Left renal cortex interstitium (tissue), 4 donors: ENCODE data around the gene MYBPC1. TPM values are rescaled to one million over a fixed set of nuclear protein-coding genes. Genes with fewer than 3 reads are reported as not detected.
"Not testable (repeated sequence)": the region's sequence is repeated elsewhere in the genome, so short reads cannot be mapped to it uniquely, and the experiment has no call there.

Source experiments
- DNase-seq, 4 donors: peaks; one replicate each; pipeline ENCODE4 v3.0.0-alpha.2; 2013; ENCODE audit warnings: low read depth in 4 of 4, low spot score in 2 of 4, missing footprints in 1 of 4
- polyA plus RNA-seq, 4 donors: library from polyadenylated mRNA; unstranded; fragments of 120-200 nt; gene quantifications; one replicate each; pipeline ENCODE4 v1.2.1, GENCODE V29; 2013; ENCODE audit not compliant: insufficient read length in 4 of 4

Gene MYBPC1
- polyA plus RNA-seq, 4 donors = 0.33 TPM; not detected in 3

DNA sequence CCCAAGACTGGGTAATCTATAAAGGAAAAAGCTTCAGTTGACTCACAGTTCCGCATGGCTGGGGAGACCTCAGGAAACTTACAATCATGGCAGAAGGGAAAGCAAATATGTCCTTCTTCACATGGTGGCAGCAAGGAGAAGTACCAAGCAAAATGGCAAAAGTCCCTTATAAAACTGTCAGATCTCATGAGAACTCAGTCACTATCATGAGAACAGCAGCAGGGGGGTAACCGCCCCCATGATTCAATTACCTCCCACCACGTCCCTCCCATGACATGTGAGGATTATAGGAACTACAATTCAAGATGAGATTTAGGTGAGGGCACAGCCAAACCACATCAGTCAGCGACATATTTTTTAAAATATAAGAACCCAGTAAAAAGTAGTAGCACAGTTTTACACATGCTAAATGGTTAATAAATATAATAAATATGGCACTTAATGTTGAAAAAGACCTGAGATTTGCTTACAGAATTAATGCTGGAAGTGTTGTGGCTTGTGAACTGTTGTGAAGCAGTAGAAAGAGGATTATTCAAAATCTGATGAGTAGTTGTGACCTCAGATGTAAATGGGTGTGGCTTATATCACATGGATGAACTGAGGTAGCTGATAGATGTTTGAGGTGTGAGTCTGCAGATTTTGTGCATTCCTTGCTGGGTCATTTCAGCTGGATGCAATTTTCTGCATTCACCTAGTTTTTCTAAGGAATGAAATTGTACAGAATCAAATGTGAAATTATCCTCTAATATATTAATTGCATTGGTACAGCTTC, 55.8 kb downstream of the MYBPC1 start:
- no peak for DNase-seq

DNA sequence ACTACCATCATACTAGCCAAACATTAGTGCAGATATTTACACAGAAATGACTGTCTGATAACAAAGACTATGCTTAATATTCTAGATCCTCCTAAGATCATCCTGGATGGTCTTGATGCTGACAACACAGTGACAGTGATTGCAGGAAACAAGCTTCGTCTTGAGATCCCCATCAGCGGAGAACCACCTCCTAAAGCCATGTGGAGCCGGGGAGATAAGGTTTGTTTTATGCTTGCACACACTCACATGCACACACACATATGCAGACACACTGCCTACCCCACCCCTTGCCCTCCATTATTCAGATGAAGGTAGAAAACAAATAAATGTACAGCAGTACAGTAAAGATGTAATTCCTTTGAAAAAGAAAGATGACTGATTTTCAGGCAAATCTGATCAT, 58.3 kb downstream of the MYBPC1 start:
- no peak for DNase-seq

DNA sequence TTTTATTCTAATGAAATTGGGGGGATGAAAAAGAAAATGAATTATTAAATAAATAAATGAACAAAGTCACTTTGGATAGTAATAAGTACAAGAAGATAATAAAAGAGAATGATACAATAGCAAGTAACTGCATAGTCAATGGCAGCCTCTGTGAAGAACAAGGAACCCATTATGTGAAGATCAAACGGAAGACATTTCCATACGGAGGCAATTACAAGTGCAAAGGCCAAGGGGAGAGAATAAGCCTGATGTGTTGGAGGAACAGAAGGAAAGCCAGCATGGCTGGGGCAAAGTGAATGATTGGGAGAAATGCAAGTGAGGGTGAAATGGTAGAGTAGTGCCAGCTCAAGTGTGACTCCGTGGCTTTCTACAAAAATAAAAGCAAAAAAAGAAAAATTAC, 58.7 kb downstream of the MYBPC1 start:
- no peak for DNase-seq

DNA sequence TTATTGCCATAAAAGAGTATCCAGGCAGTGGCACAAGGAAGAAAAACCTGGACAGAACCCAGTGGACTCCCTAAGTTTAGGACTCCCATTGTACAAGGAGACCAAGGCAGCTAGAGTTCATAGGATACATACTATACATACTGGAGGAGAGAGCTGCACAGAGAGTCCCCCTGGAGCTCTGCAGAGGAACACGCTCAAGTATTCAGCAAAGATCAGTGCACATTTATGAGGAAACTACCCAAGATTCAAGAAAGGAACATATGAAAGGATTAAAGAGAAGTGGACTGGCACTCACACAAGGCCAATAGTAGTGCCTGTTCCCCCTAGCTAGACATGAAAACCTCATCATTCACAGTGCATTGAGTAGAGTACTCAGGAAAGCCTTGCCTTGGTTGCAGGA, 59.7 kb downstream of the MYBPC1 start:
- DNase-seq = no peak

DNA sequence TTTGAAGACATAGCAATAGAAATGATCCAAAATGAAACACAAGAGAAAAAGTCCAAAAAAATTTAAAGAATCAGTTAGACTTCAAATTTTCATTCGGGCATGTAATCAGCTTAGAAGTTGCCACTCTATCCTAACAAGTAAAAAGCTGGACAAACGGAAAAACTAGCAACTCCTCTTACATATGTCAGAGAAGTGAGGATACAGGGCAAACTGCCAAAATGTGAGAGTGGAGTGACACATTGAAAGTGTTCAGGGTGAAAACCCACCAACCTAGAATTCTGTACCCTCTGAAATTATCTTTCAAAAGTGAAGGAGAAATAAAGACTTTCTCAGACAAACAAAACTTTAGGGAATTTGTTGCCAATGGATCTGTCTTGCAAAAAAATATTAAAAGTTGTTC, 60.6 kb downstream of the MYBPC1 start:
- no peak for DNase-seq

DNA sequence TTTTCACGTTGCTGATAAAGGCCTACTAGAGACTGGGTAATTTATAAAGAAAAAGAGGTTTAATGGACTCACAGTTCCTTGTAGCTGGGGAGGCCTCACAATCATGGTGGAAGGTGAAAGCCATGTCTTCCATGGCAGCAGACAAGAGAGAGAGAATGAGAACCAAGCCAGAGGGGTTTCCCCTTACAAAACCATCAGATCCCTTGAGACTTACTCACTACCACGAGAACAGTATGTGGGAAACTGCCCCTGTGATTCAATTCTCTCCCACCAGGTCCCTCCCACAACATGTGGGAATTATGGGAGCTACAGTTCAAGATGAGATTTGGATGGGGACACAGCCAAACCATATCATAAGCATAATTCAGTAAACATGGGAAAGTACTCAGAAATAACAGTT, 65.9 kb downstream of the MYBPC1 start:
- DNase-seq = not testable (repeated sequence)

DNA sequence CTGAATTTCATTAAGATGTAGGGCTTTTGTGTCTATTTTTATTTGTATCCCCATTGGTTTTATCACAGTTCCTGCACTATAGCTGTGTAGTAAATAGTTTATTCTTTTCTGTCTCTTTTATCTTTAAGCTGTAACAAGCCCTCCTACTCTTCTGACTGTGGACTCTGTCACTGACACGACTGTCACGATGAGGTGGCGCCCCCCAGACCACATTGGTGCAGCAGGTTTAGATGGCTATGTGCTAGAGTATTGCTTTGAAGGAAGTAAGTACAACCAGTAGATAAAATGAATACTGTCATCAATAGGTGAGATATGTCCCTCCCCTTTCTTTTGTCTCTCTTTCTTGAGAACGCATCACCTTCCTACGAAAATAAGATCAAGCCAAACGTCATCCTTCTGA, 68.5 kb downstream of the MYBPC1 start:
- no peak for DNase-seq

DNA sequence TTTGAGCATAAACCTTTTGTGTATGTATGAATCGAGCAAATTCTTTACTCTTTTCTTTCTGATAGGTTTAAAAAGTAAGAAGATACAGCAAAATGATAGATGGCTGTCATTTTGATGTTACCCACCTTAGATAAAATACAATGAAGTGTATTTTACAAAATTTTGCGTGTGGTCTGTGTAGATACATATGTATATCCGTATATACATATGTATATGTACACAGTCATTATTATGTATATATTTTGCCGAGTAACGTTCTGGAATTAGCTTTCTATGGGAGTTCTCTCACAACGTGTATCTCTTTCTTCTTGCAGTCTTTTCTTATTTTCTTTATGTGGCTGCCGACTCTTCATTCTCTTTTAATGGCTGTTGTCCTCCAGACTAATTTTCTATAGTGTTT, 70.2 kb downstream of the MYBPC1 start:
- DNase-seq = no peak

DNA sequence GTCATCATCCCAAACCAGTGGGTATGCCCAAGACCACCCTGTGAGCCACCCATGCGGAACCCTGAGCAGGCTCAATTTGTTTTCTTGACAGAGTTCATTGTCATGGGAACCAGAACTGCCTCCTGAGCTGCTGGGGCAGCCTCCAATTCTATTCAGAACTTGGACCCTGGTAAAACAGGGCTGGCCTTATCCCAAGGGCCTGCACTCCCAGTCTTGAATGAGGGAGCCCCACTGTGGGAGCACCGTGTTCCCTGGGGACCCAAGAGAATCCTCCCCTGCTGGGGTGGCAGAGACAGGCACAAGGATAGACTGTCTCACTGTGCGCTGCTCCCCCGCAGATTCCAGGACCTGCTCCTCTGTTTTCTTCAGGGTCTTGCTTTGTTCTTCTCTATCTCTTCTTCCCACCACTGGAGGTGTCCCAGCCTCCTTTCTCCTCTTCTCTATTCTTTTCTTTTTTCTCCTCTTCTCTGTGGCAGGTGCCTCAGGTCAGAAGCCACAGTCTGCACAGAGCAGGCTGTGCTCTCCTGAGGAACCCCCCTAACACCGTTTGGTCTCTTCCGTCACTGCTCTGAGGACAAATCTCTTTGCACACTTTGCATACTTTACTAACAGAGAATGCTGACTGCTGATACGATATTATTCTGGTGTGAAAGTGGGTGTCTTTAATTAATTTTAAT, 71.4 kb downstream of the MYBPC1 start:
- DNase-seq = no peak

DNA sequence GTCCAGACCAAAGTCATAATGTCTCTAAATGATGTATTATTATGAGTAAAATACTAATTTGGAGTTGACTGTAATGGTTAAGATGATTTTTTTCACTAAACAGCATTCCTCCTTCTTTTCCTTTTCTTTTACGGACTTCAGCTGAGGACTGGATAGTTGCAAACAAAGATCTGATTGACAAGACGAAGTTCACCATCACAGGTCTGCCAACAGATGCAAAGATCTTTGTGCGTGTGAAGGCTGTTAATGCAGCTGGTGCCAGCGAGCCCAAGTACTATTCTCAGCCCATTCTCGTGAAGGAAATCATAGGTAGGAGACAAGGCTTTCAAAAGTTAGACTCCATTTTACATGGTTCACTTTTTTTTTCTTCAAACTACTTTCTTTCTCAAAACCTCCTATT, 72.8 kb downstream of the MYBPC1 start:
- no peak for DNase-seq

DNA sequence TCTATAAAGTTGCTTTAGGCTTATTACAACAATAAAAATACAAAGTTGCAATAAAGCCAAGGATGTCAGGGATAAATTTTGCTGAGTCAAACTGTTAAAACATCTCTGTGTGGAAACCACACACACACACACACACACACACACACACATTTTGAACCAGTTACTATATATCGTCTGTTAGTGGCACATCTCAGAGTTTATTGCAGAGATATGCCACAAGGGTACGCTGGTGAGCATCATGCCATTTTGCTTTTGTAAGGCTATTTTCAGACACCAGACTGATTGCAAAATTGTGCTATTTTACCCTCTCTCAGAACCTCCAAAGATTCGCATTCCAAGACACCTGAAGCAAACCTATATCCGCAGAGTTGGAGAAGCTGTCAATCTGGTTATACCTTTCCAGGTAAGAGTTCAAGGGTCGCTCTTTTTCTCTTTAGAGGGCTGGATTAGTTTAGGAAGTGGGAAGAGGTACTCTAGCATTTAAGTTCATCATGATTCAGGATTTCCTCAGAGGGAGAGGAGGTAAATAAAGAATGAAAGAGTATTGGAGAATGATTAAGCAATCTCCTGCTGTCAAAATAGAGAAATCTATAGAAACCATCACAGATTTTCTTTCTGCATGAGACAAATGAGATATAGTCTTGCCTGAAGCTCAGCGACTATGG, 75.4 kb downstream of the MYBPC1 start:
- no peak for DNase-seq

DNA sequence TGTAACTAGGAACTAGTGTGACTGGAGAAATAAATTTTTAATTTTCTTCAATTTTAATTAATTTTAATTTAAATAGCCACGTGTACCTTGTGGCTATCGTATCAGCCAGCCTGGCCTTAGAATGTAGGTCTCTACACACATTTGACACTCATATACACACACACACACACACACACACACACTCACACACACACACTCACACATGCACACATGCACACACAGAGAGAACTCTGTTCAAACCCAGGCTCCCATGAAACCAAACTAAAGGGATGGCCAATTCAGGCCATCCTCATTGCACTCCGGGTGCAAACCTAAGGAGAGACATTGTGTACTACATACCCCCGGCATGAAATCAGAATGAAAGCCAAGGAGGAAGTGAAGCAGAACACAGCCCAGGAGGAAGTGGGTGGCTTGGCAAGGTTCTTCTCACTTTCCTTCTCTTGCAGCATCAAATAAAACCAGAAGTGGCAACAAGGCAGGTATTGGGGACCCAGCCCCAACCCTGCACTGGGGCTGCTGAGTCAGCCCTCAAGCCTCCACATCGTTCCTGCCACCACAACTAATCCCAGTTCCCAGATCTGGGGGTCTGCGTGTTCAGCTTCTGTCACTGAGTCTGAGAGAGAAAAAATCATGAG, 76.5 kb downstream of the MYBPC1 start:
- DNase-seq = no peak

DNA sequence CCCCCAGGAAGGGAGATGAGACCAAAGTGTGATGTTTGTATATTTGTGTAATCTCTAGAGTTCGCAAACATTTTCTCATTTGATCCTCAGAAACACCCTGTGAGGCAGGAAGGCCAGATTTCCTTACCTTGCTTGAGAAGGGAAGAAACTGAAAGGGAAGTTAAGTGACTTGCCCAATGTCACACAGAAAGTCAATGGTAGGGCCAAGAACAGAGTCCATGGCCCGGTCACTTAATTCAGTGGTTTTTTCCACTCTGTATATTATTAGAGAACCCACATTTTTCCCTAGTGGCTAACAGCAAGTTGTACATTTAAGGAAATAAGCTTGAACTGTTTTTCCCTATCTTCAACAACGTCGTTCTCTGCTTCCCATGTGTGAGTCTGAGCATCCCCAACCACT, 77.1 kb downstream of the MYBPC1 start:
- no peak for DNase-seq

DNA sequence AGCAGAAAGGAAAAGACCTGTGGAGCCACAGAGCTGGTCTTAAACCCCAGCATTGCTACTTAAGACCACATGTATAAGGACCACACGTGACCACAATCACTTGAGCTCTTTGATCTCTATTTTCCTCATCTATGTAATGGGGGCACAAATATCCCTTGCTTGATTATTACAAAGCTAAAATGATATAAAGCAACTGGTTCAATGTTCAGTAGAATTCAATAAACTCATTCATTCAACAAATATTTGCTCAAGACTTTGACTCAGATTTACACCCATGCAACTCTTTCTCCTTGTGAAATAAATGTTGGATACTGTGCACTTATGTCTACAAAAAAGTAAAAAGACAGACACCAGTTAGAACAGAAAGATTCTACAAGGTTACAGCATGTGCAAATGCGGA, 80.8 kb downstream of the MYBPC1 start:
- no peak for DNase-seq

DNA sequence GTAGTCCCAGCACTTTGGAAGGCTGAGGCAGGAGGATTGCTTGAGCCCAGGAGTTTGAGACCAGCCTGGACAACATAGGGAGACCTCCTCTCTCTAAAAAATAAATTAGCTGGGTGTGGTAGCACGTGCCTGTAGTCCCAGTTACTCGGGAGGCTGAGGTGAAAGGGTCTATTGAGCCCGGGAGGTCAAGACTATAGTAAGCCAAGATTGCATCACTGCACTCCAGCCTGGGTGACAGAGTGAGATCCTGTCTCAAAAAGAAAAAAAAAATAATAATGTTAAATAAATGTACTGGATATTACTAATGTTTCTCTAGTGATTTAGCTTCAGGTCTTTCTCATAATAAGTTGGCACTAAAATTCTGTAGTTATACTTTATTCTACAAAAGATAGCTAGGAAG, 81.7 kb downstream of the MYBPC1 start:
- not testable (repeated sequence) for DNase-seq

DNA sequence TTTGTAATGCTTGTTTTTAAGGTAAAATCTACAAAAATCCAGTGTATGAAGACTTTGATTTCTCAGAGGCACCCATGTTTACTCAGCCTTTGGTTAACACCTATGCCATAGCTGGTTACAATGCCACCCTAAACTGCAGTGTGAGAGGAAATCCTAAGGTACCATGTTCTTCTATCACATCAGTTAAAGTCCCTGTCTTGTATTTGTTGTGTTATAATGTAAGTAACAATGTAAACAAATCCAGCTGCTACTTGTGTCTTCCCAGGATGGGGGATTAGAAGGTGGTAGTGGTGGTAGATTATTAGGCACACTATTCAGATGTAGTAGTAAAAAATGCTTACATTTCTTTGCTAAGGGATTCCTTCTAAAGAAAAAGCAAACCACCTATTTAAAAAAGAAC, 83.3 kb downstream of the MYBPC1 start:
- no peak for DNase-seq

DNA sequence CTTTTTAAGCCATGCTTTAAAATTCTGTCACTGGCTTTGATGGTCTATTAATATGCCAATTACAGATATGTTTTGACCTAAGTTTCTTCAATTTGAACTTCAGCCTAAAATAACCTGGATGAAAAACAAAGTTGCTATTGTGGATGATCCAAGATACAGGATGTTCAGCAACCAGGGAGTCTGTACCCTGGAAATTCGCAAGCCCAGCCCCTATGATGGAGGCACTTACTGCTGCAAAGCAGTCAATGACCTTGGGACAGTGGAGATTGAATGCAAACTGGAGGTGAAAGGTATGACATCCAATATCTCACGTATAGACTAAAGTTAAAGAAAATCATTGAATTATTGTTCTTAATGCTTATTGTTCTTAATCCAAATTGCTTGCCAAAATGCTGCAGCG, 85.5 kb downstream of the MYBPC1 start:
- no peak for DNase-seq

DNA sequence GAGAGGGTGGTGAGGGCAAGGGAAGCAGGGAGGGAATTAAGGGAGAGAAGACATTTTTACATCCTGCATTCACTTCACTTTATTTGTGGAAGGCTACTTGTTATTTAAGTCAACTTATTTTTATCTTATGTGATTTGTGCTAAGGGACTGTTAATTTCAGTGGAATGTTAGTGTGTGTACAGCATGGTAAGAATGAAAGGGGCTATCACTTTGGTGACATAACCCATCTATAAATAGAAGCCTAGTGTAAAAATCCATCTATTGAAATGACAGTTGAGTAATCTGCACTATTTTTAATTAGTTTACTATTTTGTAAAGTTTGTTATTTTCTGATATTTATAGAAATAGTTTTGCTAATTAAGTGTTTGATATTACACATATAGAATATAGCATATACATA, 85.9 kb downstream of the MYBPC1 start:
- DNase-seq = no peak

DNA sequence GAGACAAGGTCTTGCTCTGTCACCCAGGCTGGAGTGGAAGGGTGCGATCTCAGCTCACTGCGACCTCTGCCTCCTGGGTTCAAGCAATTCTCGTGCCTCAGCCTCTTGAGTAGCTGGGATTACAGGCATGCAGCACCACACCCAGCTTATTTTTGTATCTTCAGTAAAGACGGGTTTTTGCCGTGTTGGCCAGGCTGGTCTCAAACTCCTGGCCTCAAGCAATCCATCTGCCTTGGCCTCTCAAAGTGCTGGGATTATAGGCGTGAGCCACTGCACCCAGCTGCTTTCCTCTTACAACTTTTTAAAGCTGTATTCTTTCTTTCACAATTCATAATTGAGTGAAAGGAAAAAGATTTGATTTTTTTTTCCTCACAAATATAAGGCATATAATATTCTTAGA, 86.9 kb downstream of the MYBPC1 start:
- not testable (repeated sequence) for DNase-seq

DNA sequence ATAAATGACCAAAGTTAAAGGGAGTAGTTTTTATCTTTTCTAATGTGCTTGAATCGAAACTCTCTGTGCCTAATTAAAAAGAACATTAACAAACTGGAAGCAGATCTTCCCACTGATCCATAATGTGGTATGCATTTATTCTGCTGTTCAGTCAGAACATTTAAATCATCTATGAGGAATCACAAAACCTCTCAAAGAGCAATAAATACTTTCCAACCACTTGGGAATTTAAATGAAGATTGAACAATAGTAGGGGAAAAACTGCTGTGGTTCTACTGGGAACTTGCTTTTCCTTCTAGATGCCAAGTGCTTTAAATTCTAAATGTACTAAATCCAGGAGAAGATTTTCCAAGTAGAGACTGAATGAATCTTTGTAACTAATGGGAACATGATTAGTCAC, 90.3 kb downstream of the MYBPC1 start:
- DNase-seq = no peak

DNA sequence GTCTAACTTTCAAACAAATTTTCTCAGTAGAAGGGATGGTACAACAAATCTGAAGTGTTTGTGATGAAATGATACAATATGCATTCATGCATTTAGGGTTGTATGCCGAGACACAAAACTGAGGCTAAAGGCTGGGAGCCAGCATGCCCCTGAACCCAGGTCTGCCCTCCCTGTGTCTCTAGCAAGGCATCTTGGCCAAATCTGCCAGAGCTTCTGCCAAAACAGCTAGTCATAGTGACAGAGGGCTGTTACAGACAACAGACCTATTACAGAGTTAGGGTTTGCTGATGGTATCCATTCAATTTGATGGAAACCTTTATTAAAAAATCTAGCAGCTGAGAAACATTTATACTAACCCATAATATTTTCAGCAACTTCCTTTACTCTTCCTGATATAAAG, 91.4 kb downstream of the MYBPC1 start:
- no peak for DNase-seq
